ENCODE data around the gene HACD3.

Gene HACD3

DNA sequence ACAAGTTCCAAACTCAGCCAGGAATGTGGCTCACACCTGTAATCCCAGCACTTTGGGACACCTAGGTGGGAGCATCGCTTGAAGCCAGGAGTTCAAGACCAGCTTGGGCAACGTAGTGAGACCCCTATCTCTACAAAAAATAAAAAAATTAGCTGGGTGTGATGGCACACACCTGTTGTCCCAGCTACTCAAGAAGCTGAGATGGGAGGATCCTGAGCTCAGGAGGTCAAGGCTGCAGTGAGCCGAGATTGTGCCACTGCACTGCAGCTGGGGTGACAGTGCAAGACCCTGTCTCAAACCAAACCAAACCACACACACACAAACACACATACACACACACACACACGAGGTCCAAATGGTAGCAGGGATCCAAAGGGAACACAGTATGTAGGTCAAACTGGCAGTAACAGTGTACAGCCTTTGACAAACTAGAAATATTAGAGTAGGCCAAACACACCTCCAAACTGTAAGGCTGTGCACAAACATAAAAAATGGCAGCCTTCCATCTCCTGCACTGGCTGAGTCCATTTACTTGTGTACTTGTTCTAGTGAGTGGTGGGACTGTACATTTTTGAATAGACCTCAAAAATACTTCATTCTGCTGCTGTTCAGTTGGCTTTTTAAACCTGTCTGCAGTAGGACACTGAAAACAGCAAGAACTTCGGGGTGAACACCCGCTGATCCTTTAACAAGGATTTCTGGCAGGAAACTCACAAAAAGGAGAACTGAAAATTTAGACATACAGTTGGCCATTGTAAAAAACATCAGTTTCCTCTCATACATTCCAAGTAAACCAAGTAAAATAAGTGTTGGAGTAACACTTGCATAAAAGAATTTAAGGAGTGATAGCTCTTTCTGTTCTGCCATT, 47.1 kb downstream of the HACD3 start:
- DNase-seq (ENCODE audit: low read depth): no peak
- H3K4me3 ChIP-seq (ENCODE audit: low read length): no peak overlapping the region

GRCh38 chr15:65578904-65579728, 48.9 kb downstream of the HACD3 start:
- H3K4me3 ChIP-seq (ENCODE audit: low read length): no peak overlapping the region
- no peak for TF ChIP-seq CTCF (IDR thresholded peaks at IDR 0.05; ENCODE audit: insufficient read depth, low read depth, low read length, missing control alignments)
- no peak for DNase-seq (ENCODE audit: low read depth)

More for the DNA sequence above, 47.1 kb downstream of the HACD3 start:
- no peak for TF ChIP-seq CTCF (IDR thresholded peaks at IDR 0.05; ENCODE audit: insufficient read depth, low read depth, low read length, missing control alignments)

- TF ChIP-seq CTCF (IDR thresholded peaks at IDR 0.05; ENCODE audit: insufficient read depth, low read depth, low read length, missing control alignments): no peak
- DNase-seq (ENCODE audit: low read depth): no peak
Observed at GRCh38 chr15:65579762-65580161, 49.5 kb downstream of the HACD3 start.

DNA sequence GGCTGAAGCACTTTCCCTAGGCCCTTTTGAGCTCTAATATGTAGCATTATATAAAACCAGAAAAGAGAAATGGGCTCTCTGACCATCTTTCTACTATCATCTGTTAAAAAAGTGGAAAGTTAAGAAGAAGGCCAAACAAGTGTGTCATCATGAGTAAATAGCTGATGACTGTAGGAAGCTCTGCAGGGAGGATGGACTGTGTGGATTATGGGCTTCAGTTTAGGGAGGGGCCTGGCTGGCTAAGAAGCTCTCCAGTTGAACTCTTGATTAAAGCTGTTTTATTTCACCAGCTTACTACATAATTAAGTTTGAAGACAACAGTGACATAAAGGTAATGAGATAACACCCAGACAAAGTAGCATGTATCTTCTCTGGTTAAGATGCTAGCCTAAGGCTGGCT, 50.0 kb downstream of the HACD3 start:
- DNase-seq (ENCODE audit: low read depth): peak; percentile 64
- TF ChIP-seq CTCF (IDR thresholded peaks at IDR 0.05; ENCODE audit: insufficient read depth, low read depth, low read length, missing control alignments): no peak

More at GRCh38 chr15:65579762-65580161, 49.5 kb downstream of the HACD3 start:
- no peak overlapping the region for H3K4me3 ChIP-seq (ENCODE audit: low read length)

GRCh38 chr15:65583701-65584100, 53.4 kb downstream of the HACD3 start:
- no peak for DNase-seq (ENCODE audit: low read depth)
- TF ChIP-seq CTCF (IDR thresholded peaks at IDR 0.05; ENCODE audit: insufficient read depth, low read depth, low read length, missing control alignments): no peak
- no peak overlapping the region for H3K4me3 ChIP-seq (ENCODE audit: low read length)

More for the DNA sequence above, 50.0 kb downstream of the HACD3 start:
- no peak overlapping the region for H3K4me3 ChIP-seq (ENCODE audit: low read length)

DNA sequence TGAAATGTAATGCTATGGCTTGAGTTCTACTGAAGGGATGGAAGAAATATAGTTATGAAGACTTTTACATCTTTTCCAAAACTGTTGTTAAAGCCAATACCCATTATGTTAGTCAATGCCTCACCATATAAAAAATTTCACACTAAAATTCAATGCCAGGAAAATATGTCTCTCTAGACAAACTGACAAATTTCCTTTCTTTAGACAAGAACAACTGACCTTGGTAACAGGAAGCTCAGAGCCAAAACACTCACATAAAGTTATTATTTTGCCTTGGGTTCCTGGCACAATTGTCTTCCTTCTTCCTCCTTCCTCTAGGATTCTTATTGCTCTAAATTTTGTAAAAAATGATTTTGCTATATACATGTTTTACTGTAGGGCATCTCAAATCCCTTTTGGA, 54.0 kb downstream of the HACD3 start:
- no peak for TF ChIP-seq CTCF (IDR thresholded peaks at IDR 0.05; ENCODE audit: insufficient read depth, low read depth, low read length, missing control alignments)
- no peak overlapping the region for H3K4me3 ChIP-seq (ENCODE audit: low read length)
- DNase-seq (ENCODE audit: low read depth): no peak

All from epithelial cell of esophagus (primary cell).